Urothelium cell line (cell line): ENCODE data around the gene DIAPH3.

Experiments used
- DNase-seq: peaks from one replicate; pipeline ENCODE4 v3.0.0; 2011; ENCODE audit warnings: low spot score, mixed read lengths
- FAIRE-seq: peaks from 2 replicates; lab custom pipeline; 2011; peaks lifted over from hg19 to GRCh38; lab: Jason Lieb, UNC

The DIAPH3 gene

GRCh38 chr13:59976856-59977255, 186.9 kb downstream of the DIAPH3 start:
- no peak for FAIRE-seq
- no peak for DNase-seq

GRCh38 chr13:59975807-59976435, 187.8 kb downstream of the DIAPH3 start:
- DNase-seq (no peak), FAIRE-seq (no peak)

- FAIRE-seq (no peak), DNase-seq (no peak)
These were observed 192.9 kb downstream of the DIAPH3 start for GRCh38 chr13:59970847-59971246.

- FAIRE-seq (no peak), DNase-seq (no peak)
These were observed 199.9 kb downstream of the DIAPH3 start for GRCh38 chr13:59963827-59964226.

GRCh38 chr13:59963383-59963782, 200.3 kb downstream of the DIAPH3 start:
- FAIRE-seq: no peak
- no peak for DNase-seq

GRCh38 chr13:59962343-59962742, 201.4 kb downstream of the DIAPH3 start:
- no peak for DNase-seq
- no peak for FAIRE-seq

GRCh38 chr13:59960683-59961082, 203.0 kb downstream of the DIAPH3 start:
- no peak for FAIRE-seq

GRCh38 chr13:59957438-59957837, 206.3 kb downstream of the DIAPH3 start:
- DNase-seq (no peak), FAIRE-seq (no peak)

More at GRCh38 chr13:59960683-59961082, 203.0 kb downstream of the DIAPH3 start:
- DNase-seq: no peak

GRCh38 chr13:59954601-59955000, 209.1 kb downstream of the DIAPH3 start:
- no peak for FAIRE-seq
- no peak for DNase-seq

GRCh38 chr13:59951011-59951410, 212.7 kb downstream of the DIAPH3 start:
- DNase-seq (no peak), FAIRE-seq (no peak)

- FAIRE-seq (no peak), DNase-seq (no peak)
These were observed 213.5 kb downstream of the DIAPH3 start for GRCh38 chr13:59950266-59950665.

- FAIRE-seq (no peak), DNase-seq (no peak)
These were observed 215.0 kb downstream of the DIAPH3 start for GRCh38 chr13:59948686-59949085.

GRCh38 chr13:59946944-59947343, 216.8 kb downstream of the DIAPH3 start:
- FAIRE-seq (no peak), DNase-seq (no peak)

- no peak for FAIRE-seq
- DNase-seq: no peak
These were observed 232.1 kb downstream of the DIAPH3 start for GRCh38 chr13:59931621-59932020.

- FAIRE-seq (no peak), DNase-seq (no peak)
These were observed 239.5 kb downstream of the DIAPH3 start for GRCh38 chr13:59924256-59924655.

- FAIRE-seq (no peak), DNase-seq (no peak)
These were observed 248.5 kb downstream of the DIAPH3 start for GRCh38 chr13:59915252-59915651.

- FAIRE-seq (no peak), DNase-seq (no peak)
These were observed 249.2 kb downstream of the DIAPH3 start for GRCh38 chr13:59914556-59914955.

GRCh38 chr13:59906413-59907049, 257.2 kb downstream of the DIAPH3 start:
- DNase-seq (no peak), FAIRE-seq (no peak)

- DNase-seq: no peak
- FAIRE-seq: no peak
These were observed 262.5 kb downstream of the DIAPH3 start for GRCh38 chr13:59901191-59901590.

- DNase-seq (no peak), FAIRE-seq (no peak)
These were observed 265.7 kb downstream of the DIAPH3 start for GRCh38 chr13:59898066-59898465.

GRCh38 chr13:59893266-59893665, 270.5 kb downstream of the DIAPH3 start:
- no peak for DNase-seq
- no peak for FAIRE-seq

GRCh38 chr13:59891053-59891452, 272.7 kb downstream of the DIAPH3 start:
- no peak for FAIRE-seq
- no peak for DNase-seq

- FAIRE-seq: no peak
- no peak for DNase-seq
These were observed 273.7 kb downstream of the DIAPH3 start for GRCh38 chr13:59890054-59890453.
